ENCODE results near the gene KLC1.

The KLC1 gene

GRCh38 chr14:103706551-103707328 lies 77.7 kb downstream of the KLC1 start:
- no peak for DNase-seq

DNA sequence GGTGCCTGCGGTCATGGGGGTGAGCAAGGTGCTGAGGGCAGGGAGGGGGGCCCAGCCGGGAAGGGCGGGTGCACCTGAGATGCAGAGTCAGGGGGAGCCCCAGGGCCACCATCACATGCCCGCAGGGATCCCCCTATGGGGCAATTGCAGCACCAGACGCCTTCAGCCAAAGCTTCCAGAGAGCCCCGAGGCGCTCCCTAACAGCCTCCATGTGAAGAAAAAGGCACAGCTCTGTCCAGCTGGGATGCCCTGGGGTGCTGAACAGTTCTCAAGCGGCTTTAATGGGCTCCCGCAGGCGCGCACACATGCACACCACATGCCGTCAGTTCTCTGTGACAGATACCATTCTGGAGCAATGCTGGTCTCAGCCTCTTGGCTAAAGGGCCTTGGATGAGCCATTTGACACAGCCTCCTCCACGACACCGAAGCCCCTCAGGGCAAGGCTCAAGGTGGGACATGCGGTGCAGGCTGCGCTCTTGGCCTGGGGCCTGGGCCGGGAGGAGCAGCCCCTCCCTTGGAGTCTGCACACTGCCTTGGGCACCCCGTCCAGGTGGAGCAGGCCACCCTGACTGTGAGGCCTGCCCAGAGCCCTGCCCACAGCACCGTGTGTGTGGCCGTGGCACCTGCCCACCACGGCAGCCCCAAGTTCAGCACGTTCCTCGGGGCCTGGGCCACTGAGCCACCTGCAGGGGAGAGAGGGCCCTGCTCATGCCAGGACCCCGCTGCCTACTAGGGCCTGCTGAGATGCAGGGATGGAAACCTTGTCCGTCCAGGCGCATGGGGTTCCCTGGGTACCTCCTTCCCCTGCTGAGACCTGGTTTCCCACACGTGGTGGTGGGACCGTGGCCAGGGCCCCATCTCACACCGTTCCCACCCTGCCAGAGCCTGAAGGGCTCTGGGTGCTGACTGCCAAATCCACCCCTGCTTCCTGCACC lies 78.6 kb downstream of the KLC1 start:
- no peak for DNase-seq

DNA sequence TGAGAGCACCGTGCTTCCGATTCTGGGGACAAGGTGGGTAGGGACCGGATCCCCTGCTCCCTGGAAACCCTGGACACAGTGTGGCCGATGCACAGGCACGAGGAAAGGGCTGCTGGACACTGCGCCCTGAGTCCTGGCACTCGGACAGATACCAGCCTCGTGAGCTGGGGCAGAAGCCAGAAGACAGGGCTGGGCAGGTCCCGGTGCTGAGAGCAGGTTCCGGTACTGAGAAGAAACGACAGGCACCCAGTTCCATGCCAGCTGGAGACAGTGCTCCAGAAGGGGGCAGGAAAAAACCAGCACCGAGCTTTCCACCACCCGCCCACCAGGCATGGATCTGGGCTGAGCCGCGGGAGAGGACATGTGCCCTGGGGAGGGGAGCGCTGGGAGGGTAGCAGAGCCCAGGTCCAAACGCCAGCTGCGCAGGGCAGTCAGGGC lies 79.8 kb downstream of the KLC1 start:
- DNase-seq = no peak

DNA sequence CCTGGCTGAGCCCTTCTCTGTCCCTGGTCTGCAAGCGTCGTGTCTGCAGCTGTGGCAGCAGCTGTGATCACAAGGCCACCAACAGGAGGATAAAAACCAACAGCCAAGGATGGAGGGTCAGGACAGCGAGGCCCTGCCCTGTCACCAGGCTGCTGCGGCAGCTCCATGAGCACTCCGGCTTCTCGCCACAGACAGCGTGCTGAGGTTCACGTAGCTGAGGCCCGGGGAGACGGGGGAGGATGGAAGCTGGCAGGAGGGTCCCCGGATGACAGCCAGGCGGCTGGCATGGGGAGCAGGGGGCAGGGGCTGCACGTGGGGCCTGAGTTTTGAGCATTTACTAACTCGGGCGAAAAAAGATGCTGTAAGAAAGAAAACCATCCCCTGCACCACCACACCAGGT lies 80.8 kb downstream of the KLC1 start:
- DNase-seq = no peak

- no peak for DNase-seq
Measured at GRCh38 chr14:103710771-103711377, 81.9 kb downstream of the KLC1 start.

DNA sequence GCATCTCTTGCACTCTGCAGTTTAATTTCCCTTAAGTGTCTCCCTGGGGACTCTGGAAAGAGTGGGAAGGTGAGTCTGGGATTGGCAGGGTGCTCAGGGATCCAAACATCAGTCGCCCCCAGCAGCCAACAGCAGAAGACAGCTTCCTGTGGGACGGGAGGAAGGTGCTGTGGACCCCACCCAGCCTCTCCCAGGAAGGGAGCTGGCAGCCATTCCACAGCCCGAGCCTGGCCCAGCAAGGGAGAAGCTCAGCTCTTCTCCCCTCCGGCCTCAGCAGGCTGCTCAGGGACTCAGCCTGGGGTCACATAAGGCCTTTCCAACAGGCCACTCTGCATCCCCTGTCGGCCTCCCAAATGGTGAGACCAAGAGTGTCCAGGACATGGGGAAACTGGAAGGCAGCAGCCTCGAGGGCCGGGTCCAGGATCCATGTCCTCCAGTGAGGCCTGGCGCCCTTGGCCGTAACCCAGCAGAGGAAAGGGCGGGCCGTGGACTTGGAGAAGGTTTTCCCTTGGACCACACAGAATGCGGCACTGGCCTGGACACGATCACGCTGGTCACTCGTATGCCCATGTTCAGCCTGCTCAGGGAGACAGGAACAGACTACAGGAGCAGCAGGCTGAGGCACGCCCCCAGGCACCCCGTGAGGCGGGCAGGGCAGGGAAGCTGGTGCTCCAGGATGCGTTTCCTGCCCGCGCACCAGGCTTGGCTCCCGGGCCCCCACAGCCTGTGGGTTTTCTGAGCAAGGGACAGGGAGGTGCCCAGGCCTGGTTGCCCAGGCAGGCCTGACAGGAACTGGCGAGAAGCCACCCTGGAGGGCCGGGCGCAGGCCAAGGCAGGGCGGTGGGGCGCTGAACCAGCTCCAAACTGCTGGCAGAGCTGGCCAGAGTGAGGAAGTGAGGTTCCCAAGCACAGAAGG lies 82.8 kb downstream of the KLC1 start:
- no peak for DNase-seq

- no peak for DNase-seq
Measured at GRCh38 chr14:103712633-103713247, 83.7 kb downstream of the KLC1 start.

- DNase-seq = no peak
Measured at GRCh38 chr14:103713304-103714062, 84.5 kb downstream of the KLC1 start.

- DNase-seq = no peak
Measured at GRCh38 chr14:103714063-103714724, 85.2 kb downstream of the KLC1 start.

GRCh38 chr14:103715052-103716000 lies 86.3 kb downstream of the KLC1 start, which contains the start of the genes XRCC3 and ZFYVE21:
TSS of gene XRCC3 (minus strand) at chr14:103715451. CDS start at chr14:103711087, 4,364 bp downstream.
TSS of gene ZFYVE21 (plus strand) at chr14:103715810. CDS start at chr14:103715842, 32 bp downstream.
- peak; percentile 100 for DNase-seq

GRCh38 chr14:103716091-103716801 lies 87.2 kb downstream of the KLC1 start:
- no peak for DNase-seq

DNA sequence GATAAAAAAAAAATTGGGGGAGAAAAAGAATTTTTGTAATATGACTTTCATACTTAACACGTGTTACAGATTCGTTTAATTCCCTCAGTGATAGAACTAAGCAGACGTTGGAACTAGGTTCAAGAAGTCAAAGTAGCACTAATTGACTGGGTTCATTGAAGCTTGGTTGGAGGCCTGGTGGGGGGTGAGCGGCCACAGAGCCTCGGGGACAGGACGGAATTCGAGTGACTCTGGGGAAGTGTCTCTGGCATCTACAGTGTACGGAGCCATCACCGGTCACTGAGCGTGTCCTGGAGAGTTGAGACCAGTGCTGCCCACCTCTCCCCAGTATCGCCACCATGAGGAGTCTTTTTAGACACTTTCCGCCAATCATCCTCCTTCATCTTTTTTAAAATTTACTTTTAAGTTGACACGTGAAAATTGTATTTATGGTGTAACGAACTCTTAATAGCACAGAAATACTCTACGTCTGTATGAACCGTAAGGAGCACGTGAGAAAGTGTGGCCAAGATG lies 87.9 kb downstream of the KLC1 start:
- no peak for DNase-seq

DNA sequence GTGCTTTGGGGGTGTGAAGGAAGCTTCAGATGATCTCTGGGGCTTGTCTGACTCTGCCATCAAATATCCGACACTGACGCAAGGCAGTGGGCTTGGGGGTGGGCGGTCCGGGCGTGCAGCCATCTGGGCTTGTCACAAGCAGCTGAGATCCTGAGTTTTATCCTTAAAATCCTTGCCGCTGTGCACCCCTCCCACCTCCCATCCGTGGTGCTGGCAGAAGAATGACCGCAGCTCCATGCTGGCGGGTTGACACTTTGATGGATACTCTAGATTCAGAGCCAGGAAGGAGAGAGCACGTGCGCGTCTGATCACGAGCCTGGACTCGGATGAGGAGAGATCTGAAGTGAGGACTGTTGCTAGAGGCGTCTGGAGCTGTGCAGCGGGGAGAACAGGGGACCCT lies 89.6 kb downstream of the KLC1 start:
- DNase-seq = no peak

DNA sequence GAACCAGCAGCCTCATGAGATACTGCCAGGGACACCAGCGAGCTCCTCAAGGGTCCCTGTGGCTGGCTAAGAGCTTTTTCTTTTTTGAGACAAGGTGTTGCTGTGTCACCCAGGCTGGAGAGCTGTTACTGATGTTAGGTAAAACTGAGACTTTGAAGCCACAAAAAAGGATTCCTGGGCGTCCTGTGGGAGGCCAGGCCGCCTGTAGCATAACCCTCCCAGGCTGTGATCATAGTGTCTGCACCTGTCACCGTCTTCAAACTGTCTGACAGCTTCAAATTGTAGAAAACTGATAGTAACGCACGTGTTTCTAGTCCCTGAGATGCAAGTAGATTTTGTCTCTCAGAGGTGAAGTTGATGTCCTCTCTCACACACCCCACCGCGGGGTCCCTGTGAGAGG lies 90.7 kb downstream of the KLC1 start:
- DNase-seq = no peak

- no peak for DNase-seq
Measured at GRCh38 chr14:103721334-103722120, 92.5 kb downstream of the KLC1 start.

GRCh38 chr14:103723748-103724081 lies 94.7 kb downstream of the KLC1 start:
- no peak for DNase-seq

DNA sequence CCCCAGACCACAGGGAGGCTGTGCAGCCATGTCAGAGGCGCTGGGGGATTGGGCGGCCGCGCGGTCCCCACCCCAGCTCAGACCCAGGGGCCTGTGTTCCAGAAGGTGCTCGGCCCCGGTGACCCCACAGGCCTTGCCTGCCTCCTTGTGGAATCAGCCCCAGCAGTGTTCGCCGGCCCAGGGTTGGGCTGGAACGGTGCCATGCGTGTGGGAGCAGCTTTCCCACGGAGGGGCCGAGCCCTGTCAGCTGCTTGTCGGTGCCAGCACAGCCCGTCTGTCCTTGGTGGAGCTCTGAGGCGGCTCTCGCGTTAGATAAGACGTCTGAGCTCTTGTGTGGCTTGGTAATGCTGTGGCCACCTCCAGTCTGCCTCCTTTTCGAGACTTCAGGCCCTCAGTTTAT lies 95.1 kb downstream of the KLC1 start:
- DNase-seq = no peak
